ENCODE results near the gene RAPH1. TPM values are rescaled to one million over a fixed set of nuclear protein-coding genes. Genes with fewer than 3 reads are reported as not detected.
"Not testable (repeated sequence)": the region's sequence is repeated elsewhere in the genome, so short reads cannot be mapped to it uniquely, and the experiment has no call there.

RAPH1 gene
- total RNA-seq, 1 experiment from 2014 or later: 126 TPM

- no peak overlapping the region for H3K27ac Mint-ChIP-seq (ENCODE audit: unreplicated experiment)
- no peak overlapping the region for H3K4me3 Mint-ChIP-seq (ENCODE audit: low read depth, unreplicated experiment)
- no peaks in the 10 kb centered on the region for H3K9me3 Mint-ChIP-seq (ENCODE audit: low read depth, unreplicated experiment)
- no peaks in the 10 kb centered on the region for H3K27me3 Mint-ChIP-seq (ENCODE audit: unreplicated experiment)
- TF ChIP-seq, protein P1, sequence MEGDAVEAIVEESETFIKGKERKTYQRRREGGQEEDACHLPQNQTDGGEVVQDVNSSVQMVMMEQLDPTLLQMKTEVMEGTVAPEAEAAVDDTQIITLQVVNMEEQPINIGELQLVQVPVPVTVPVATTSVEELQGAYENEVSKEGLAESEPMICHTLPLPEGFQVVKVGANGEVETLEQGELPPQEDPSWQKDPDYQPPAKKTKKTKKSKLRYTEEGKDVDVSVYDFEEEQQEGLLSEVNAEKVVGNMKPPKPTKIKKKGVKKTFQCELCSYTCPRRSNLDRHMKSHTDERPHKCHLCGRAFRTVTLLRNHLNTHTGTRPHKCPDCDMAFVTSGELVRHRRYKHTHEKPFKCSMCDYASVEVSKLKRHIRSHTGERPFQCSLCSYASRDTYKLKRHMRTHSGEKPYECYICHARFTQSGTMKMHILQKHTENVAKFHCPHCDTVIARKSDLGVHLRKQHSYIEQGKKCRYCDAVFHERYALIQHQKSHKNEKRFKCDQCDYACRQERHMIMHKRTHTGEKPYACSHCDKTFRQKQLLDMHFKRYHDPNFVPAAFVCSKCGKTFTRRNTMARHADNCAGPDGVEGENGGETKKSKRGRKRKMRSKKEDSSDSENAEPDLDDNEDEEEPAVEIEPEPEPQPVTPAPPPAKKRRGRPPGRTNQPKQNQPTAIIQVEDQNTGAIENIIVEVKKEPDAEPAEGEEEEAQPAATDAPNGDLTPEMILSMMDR (IDR thresholded peaks at IDR 0.05; ENCODE audit: unreplicated experiment): no peak
- H3K36me3 Mint-ChIP-seq (ENCODE audit: insufficient read depth, unreplicated experiment): no peaks in the 10 kb centered on the region
- peaks cover 32% of the 10 kb centered on the region for H3K4me1 Mint-ChIP-seq (ENCODE audit: low read depth, unreplicated experiment)
- CTCF ChIA-PET: no interaction called here
- BruUV-seq (replicated peaks): no TSS peak
- no peak for DNase-seq
- intact Hi-C loops (cut with micrococcal nuclease; ENCODE audit: unreplicated experiment): no loop called here
These were observed 13.8 kb upstream of the RAPH1 start for GRCh38 chr2:203548887-203549286.

GRCh38 chr2:203547356-203547755, 12.3 kb upstream of the RAPH1 start:
- TF ChIP-seq, protein P1 (IDR thresholded peaks at IDR 0.05; ENCODE audit: unreplicated experiment): no peak

GRCh38 chr2:203544402-203544801, 9.3 kb upstream of the RAPH1 start:
- CTCF ChIA-PET: interaction anchor here (0.7 to 1.4 kb wide), 4 partner anchors 9 to 275 kb away, joined by 3 to 5 read pairs (median 4); partner anchors contain the start of gene RAPH1
- no peak for DNase-seq
- Mint-ChIP-seq H3K27ac (ENCODE audit: unreplicated experiment) (peak overlapping the region; percentile 74), H3K27me3 (ENCODE audit: unreplicated experiment) (no peaks in the 10 kb centered on the region), H3K9me3 (ENCODE audit: low read depth, unreplicated experiment) (no peaks in the 10 kb centered on the region), H3K4me1 (ENCODE audit: low read depth, unreplicated experiment) (peaks cover 20% of the 10 kb centered on the region), H3K36me3 (ENCODE audit: insufficient read depth, unreplicated experiment) (no peaks in the 10 kb centered on the region), H3K4me3 (ENCODE audit: low read depth, unreplicated experiment) (peak overlapping the region; percentile 10)
- BruUV-seq (replicated peaks): no TSS peak
- intact Hi-C loops (cut with micrococcal nuclease; ENCODE audit: unreplicated experiment): no loop called here
- TF ChIP-seq, protein P1 (IDR thresholded peaks at IDR 0.05; ENCODE audit: unreplicated experiment): no peak

More at GRCh38 chr2:203547356-203547755, 12.3 kb upstream of the RAPH1 start:
- no TSS peak for BruUV-seq (replicated peaks)
- H3K27ac Mint-ChIP-seq (ENCODE audit: unreplicated experiment): no peak overlapping the region
- H3K9me3 Mint-ChIP-seq (ENCODE audit: low read depth, unreplicated experiment): no peaks in the 10 kb centered on the region
- peaks cover 36% of the 10 kb centered on the region for H3K4me1 Mint-ChIP-seq (ENCODE audit: low read depth, unreplicated experiment)
- no peaks in the 10 kb centered on the region for H3K27me3 Mint-ChIP-seq (ENCODE audit: unreplicated experiment)
- H3K4me3 Mint-ChIP-seq (ENCODE audit: low read depth, unreplicated experiment): no peak overlapping the region
- intact Hi-C loops (cut with micrococcal nuclease; ENCODE audit: unreplicated experiment): no loop called here
- DNase-seq: no peak
- CTCF ChIA-PET: interaction anchor here (0.6 kb wide), 1 partner anchor 137 kb away, joined by 3 read pairs; no protein-coding TSS in a partner anchor
- no peaks in the 10 kb centered on the region for H3K36me3 Mint-ChIP-seq (ENCODE audit: insufficient read depth, unreplicated experiment)

DNA sequence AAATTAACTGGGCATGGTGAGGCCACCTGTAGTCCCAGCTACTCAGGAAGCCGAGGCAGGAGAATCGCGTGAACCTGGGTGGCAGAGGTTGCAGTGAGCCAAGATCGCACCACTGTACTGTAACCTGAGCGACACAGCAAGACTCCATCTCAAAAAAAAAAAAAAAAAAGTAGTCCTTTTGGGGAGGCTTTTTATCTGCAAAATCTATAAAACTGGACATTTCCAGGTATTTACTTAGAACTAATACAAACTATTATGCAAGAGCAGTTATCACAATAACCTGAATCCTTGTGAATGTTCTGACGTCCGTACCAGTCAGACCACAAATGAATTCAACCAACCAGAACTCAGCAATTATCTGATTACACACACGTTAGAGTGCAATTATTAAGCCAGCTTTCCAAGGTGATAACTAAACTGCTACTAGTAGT, 8.8 kb upstream of the RAPH1 start:
- H3K4me3 Mint-ChIP-seq (ENCODE audit: low read depth, unreplicated experiment): peak overlapping the region; percentile 10
- TF ChIP-seq, protein P1 (IDR thresholded peaks at IDR 0.05; ENCODE audit: unreplicated experiment): no peak
- CTCF ChIA-PET: interaction anchor here (0.5 to 1.4 kb wide), 7 partner anchors 8 to 345 kb away, joined by 3 to 5 read pairs (median 4); partner anchors contain the start of gene RAPH1

DNA sequence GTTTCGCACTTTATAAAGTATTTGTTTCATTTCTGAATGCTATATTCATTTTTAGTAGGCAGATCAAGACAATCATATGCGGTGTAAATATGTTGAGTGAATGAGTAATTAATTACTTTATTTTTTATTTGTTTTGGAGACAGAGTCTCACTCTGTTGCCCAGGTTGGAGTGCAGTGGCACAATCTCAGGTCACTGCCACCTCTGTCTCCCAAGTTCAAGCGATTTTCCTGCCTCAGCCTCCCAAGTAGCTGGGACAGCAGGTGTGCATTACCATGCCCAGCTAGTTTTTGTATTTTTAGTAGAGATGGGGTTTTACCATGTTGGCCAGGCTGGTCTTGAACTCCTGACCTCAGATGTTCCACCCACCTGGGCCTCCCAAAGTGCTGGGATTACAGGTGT, 5.5 kb upstream of the RAPH1 start:
- BruUV-seq (replicated peaks); H3K27me3 Mint-ChIP-seq (ENCODE audit: unreplicated experiment); DNase-seq; H3K9me3 Mint-ChIP-seq (ENCODE audit: low read depth, unreplicated experiment); H3K4me3 Mint-ChIP-seq (ENCODE audit: low read depth, unreplicated experiment); H3K27ac Mint-ChIP-seq (ENCODE audit: unreplicated experiment); H3K36me3 Mint-ChIP-seq (ENCODE audit: insufficient read depth, unreplicated experiment); intact Hi-C loops (cut with micrococcal nuclease; ENCODE audit: unreplicated experiment): not testable (repeated sequence)
- CTCF ChIA-PET: interaction anchor here (0.7 to 1.0 kb wide), 2 partner anchors 11 kb away, joined by 3 read pairs; no protein-coding TSS in a partner anchor
- peaks cover 20% of the 10 kb centered on the region for H3K4me1 Mint-ChIP-seq (ENCODE audit: low read depth, unreplicated experiment)

More for the DNA sequence above, 8.8 kb upstream of the RAPH1 start:
- BruUV-seq (replicated peaks): no TSS peak
- intact Hi-C loops (cut with micrococcal nuclease; ENCODE audit: unreplicated experiment): no loop called here
- Mint-ChIP-seq H3K9me3 (ENCODE audit: low read depth, unreplicated experiment) (no peaks in the 10 kb centered on the region), H3K27me3 (ENCODE audit: unreplicated experiment) (no peaks in the 10 kb centered on the region), H3K4me1 (ENCODE audit: low read depth, unreplicated experiment) (peaks cover 20% of the 10 kb centered on the region), H3K27ac (ENCODE audit: unreplicated experiment) (peak overlapping the region; percentile 74), H3K36me3 (ENCODE audit: insufficient read depth, unreplicated experiment) (no peaks in the 10 kb centered on the region)
- peak; percentile 20 for DNase-seq

- BruUV-seq (replicated peaks); H3K27ac Mint-ChIP-seq (ENCODE audit: unreplicated experiment); intact Hi-C loops (cut with micrococcal nuclease; ENCODE audit: unreplicated experiment): not testable (repeated sequence)
These were observed 3.1 kb upstream of the RAPH1 start for GRCh38 chr2:203538237-203538636.

DNA sequence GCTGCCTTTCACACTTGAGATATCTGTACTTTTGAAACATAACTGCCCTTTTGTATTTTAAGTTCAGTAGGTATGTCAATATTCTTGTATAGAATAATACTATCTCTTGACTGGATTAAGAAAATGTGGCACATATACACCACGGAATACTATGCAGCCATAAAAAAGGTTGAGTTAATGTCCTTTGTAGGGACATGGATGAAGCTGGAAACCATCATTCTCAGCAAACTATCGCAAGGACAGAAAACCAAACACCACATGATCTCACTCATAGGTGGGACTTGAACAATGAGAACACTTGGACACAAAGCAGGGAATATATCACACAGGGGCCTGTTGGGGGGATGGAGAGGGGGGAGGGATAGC, 1.5 kb upstream of the RAPH1 start:
- BruUV-seq (replicated peaks); intact Hi-C loops (cut with micrococcal nuclease; ENCODE audit: unreplicated experiment); DNase-seq; CTCF ChIA-PET; H3K4me1 Mint-ChIP-seq (ENCODE audit: low read depth, unreplicated experiment); H3K27me3 Mint-ChIP-seq (ENCODE audit: unreplicated experiment); H3K9me3 Mint-ChIP-seq (ENCODE audit: low read depth, unreplicated experiment): not testable (repeated sequence)
- peaks cover 45% of the 10 kb centered on the region for H3K36me3 Mint-ChIP-seq (ENCODE audit: insufficient read depth, unreplicated experiment)
- H3K4me3 Mint-ChIP-seq (ENCODE audit: low read depth, unreplicated experiment): peak overlapping the region; percentile 93
- peak overlapping the region; percentile 85 for H3K27ac Mint-ChIP-seq (ENCODE audit: unreplicated experiment)

More at GRCh38 chr2:203538237-203538636, 3.1 kb upstream of the RAPH1 start:
- H3K27me3 Mint-ChIP-seq (ENCODE audit: unreplicated experiment); DNase-seq; H3K9me3 Mint-ChIP-seq (ENCODE audit: low read depth, unreplicated experiment); CTCF ChIA-PET; H3K4me1 Mint-ChIP-seq (ENCODE audit: low read depth, unreplicated experiment); H3K4me3 Mint-ChIP-seq (ENCODE audit: low read depth, unreplicated experiment): not testable (repeated sequence)
- peaks cover 28% of the 10 kb centered on the region for H3K36me3 Mint-ChIP-seq (ENCODE audit: insufficient read depth, unreplicated experiment)

Measured in Calu3 (cell line).